ENCODE results near the gene SYCN.

The SYCN gene

GRCh38 chr19:39155741-39156140 is 48.3 kb downstream of the SYCN start:
- Histone ChIP-seq H3K4me3 (no peak overlapping the region), H4K20me1 (peaks cover 89% of the 10 kb centered on the region), H3K27me3 (no peaks in the 10 kb centered on the region), H3K4me2 (peak overlapping the region; percentile 4), H3K4me1 (peaks cover 81% of the 10 kb centered on the region), H3K9me3 (no peaks in the 10 kb centered on the region), H3K27ac (0 out of 2 replicates have a peak overlapping the region, but pooled peaks have one; percentile 10), H3K36me3 (peaks cover 20% of the 10 kb centered on the region), H3K9ac (0 out of 2 replicates have a peak overlapping the region, but pooled peaks have one; percentile 29)
- TF ChIP-seq Cebpa-rat (IDR thresholded peaks at IDR 0.05) = no peak

- Histone ChIP-seq H3K9ac (0 out of 2 replicates have a peak overlapping the region, but pooled peaks have one; percentile 29), H3K4me1 (peaks cover 81% of the 10 kb centered on the region), H4K20me1 (peaks cover 89% of the 10 kb centered on the region), H3K4me2 (peak overlapping the region; percentile 33; the same call in 1 of the 2 replicates), H3K36me3 (peaks cover 23% of the 10 kb centered on the region), H3K27me3 (no peaks in the 10 kb centered on the region), H3K4me3 (no peak overlapping the region), H3K27ac (0 out of 2 replicates have a peak overlapping the region, but pooled peaks have one; percentile 10), H3K9me3 (no peaks in the 10 kb centered on the region)
- no peak for TF ChIP-seq Cebpa-rat (IDR thresholded peaks at IDR 0.05)
Observed at GRCh38 chr19:39155114-39155700, 48.9 kb downstream of the SYCN start.

- peaks cover 80% of the 10 kb centered on the region for H3K4me1 ChIP-seq
- H3K27me3 ChIP-seq = no peaks in the 10 kb centered on the region
- H3K9ac ChIP-seq = no peak overlapping the region
- H3K27ac ChIP-seq = 0 out of 2 replicates have a peak overlapping the region, but pooled peaks have one; percentile 10
- H3K4me2 ChIP-seq = peak overlapping the region; percentile 33
- no peak overlapping the region for H3K4me3 ChIP-seq
- no peaks in the 10 kb centered on the region for H3K9me3 ChIP-seq
- H4K20me1 ChIP-seq = peaks cover 89% of the 10 kb centered on the region
- peaks cover 25% of the 10 kb centered on the region for H3K36me3 ChIP-seq
- TF ChIP-seq Cebpa-rat (IDR thresholded peaks at IDR 0.05) = no peak
Observed at GRCh38 chr19:39154629-39155100, 49.4 kb downstream of the SYCN start.

- no peak overlapping the region for H3K27ac ChIP-seq
- H3K4me2 ChIP-seq = peak overlapping the region; percentile 33
Observed at GRCh38 chr19:39154100-39154628, 49.9 kb downstream of the SYCN start.

More at GRCh38 chr19:39154100-39154628, 49.9 kb downstream of the SYCN start:
- TF ChIP-seq Cebpa-rat (IDR thresholded peaks at IDR 0.05) = no peak
- Histone ChIP-seq H3K9me3 (0 out of 2 replicates have a peak, but pooled peaks cover 1% of the 10 kb centered on the region), H3K4me1 (peaks cover 80% of the 10 kb centered on the region), H3K4me3 (no peak overlapping the region), H3K27me3 (no peaks in the 10 kb centered on the region), H3K36me3 (peaks cover 25% of the 10 kb centered on the region), H4K20me1 (peaks cover 89% of the 10 kb centered on the region), H3K9ac (no peak overlapping the region)

Measured in BLaER1 (cell line).